ENCODE measurements around the gene COX15. TPM values are rescaled to one million over a fixed set of nuclear protein-coding genes. Genes with fewer than 3 reads are reported as not detected.

COX15 gene
- total and polyA plus RNA-seq, 2 of the 4 experiments (the other 2 are of a cell fraction): 18.9 to 40.1 TPM

GRCh38 chr10:99740933-99741559 is 9.1 kb upstream of the COX15 start:
- no peak overlapping the region for H4K5ac ChIP-seq (ENCODE audit: low read depth, low read length)
- no peak overlapping the region for H2BK120ac ChIP-seq (ENCODE audit: low read depth, low read length)
- H3K9me1 ChIP-seq (ENCODE audit: insufficient read depth, low read length): 0 out of 2 replicates have a peak, but pooled peaks cover 5% of the 10 kb centered on the region
- H3K23ac ChIP-seq (ENCODE audit: low read depth, low read length): no peak overlapping the region
- no peak for ATAC-seq (ENCODE audit: low read depth)
- DNase-seq: no peak
- no peak overlapping the region for H2AK9ac ChIP-seq (replicated peaks; ENCODE audit: low read depth, low read length, poor library complexity)
- no peak overlapping the region for H4K8ac ChIP-seq (ENCODE audit: low read depth in 2 of 2, low read length in 2 of 2)
- H2BK20ac ChIP-seq (ENCODE audit: low read depth, low read length): no peak overlapping the region
- ChIA-PET CTCF (interaction anchor here (0.7 to 1.1 kb wide), 2 partner anchors 12 to 104 kb away, joined by 3 to 5 read pairs; no protein-coding TSS in a partner anchor), POLR2A (ENCODE audit: unreplicated experiment) (interaction anchor here (1.2 kb wide), 1 partner anchor 9 kb away, joined by 3 read pairs; the partner anchor contains the start of gene CUTC)
- H3K9me3 ChIP-seq (ENCODE audit: control insufficient read depth, insufficient read depth, low read length): peaks cover 6% of the 10 kb centered on the region
- H3K27ac ChIP-seq (ENCODE audit: insufficient read depth, low read length): no peak overlapping the region
- no peak overlapping the region for H3K14ac ChIP-seq (replicated peaks; ENCODE audit: low read depth, low read length)
- no TSS peak for BruUV-seq (replicated peaks)
- in situ Hi-C loops (cut with MboI; ENCODE audit: low sequenced_read_pairs): loop anchor here (5.0 kb wide), 1 partner anchor 91 kb away; no protein-coding TSS in a partner anchor
- no peak overlapping the region for H3K9ac ChIP-seq (ENCODE audit: low read depth, low read length)
- no peak overlapping the region for H3K56ac ChIP-seq (ENCODE audit: extremely low read depth, insufficient read depth, low read length)
- dilution Hi-C loops (cut with HindIII; ENCODE audit: low sequenced_read_pairs, unreplicated experiment): no loop called here
- H2AK5ac ChIP-seq (ENCODE audit: low read depth, low read length): no peak overlapping the region
- TF ChIP-seq NFE2L2 (IDR thresholded peaks at IDR 0.05; ENCODE audit: low read depth, low read length): no peak
- TF ChIP-seq MAFK (IDR thresholded peaks at IDR 0.05; ENCODE audit: low read depth, low read length): peak; percentile 93
- peaks cover 8% of the 10 kb centered on the region for H3K4me1 ChIP-seq (ENCODE audit: control insufficient read depth, insufficient read depth, low read length)
- no peak overlapping the region for H2AFZ ChIP-seq (replicated peaks; ENCODE audit: low read length, poor library complexity)
- H4K20me1 ChIP-seq (ENCODE audit: insufficient read depth, low read length): no peaks in the 10 kb centered on the region
- no peaks in the 10 kb centered on the region for H3K27me3 ChIP-seq (ENCODE audit: control insufficient read depth, insufficient read depth, low read length)
- H3K4me2 ChIP-seq (ENCODE audit: low read depth, low read length): no peak overlapping the region
- H2BK15ac ChIP-seq (ENCODE audit: low read depth, low read length): no peak overlapping the region
- intact Hi-C loops (cut with micrococcal nuclease): no loop called here
- no peak overlapping the region for H3K4me3 ChIP-seq (ENCODE audit: insufficient read depth, low read depth, low read length)
- no peak overlapping the region for H3K18ac ChIP-seq (ENCODE audit: low read depth, low read length)
- H3K79me1 ChIP-seq (ENCODE audit: low read depth in 1 of 2, low read length in 2 of 2): peaks cover 8 to 21% of the 10 kb centered on the region in 2 experiments
- H4K91ac ChIP-seq (ENCODE audit: insufficient read depth, low read depth, low read length): no peak overlapping the region
- WGBS, 2 experiments (ENCODE audit: extremely low coverage in 2 of 2, insufficient read length in 1 of 2): no CpG with 5 or more reads among the region's 3 CpGs
- peaks cover 29% of the 10 kb centered on the region for H3K36me3 ChIP-seq (ENCODE audit: control insufficient read depth, insufficient read depth, low read length)
- no peak overlapping the region for H3K4ac ChIP-seq (ENCODE audit: low read depth, low read length)
- H2BK5ac ChIP-seq (ENCODE audit: low read depth, low read length, poor library complexity, severe bottlenecking): peak overlapping the region; percentile 70
